ENCODE measurements around the gene UBQLN3.

- TF ChIP-seq, protein P1, sequence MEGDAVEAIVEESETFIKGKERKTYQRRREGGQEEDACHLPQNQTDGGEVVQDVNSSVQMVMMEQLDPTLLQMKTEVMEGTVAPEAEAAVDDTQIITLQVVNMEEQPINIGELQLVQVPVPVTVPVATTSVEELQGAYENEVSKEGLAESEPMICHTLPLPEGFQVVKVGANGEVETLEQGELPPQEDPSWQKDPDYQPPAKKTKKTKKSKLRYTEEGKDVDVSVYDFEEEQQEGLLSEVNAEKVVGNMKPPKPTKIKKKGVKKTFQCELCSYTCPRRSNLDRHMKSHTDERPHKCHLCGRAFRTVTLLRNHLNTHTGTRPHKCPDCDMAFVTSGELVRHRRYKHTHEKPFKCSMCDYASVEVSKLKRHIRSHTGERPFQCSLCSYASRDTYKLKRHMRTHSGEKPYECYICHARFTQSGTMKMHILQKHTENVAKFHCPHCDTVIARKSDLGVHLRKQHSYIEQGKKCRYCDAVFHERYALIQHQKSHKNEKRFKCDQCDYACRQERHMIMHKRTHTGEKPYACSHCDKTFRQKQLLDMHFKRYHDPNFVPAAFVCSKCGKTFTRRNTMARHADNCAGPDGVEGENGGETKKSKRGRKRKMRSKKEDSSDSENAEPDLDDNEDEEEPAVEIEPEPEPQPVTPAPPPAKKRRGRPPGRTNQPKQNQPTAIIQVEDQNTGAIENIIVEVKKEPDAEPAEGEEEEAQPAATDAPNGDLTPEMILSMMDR (IDR thresholded peaks at IDR 0.05), result peak; percentile 60 to 77 (median 62)
- TF ChIP-seq POLR2AphosphoS5 (IDR thresholded peaks at IDR 0.05) (no peak), EP300 (IDR thresholded peaks at IDR 0.05) (no peak), POLR2A (IDR thresholded peaks at IDR 0.05; ENCODE audit: low read depth) (no peak)
These were observed 33.5 kb downstream of the UBQLN3 start for GRCh38 chr11:5476186-5476819.
